ENCODE measurements around the gene FAM184A.
"Not testable (repeated sequence)": the region's sequence is repeated elsewhere in the genome, so short reads cannot be mapped to it uniquely, and the experiment has no call there.

Gene FAM184A, protein sequence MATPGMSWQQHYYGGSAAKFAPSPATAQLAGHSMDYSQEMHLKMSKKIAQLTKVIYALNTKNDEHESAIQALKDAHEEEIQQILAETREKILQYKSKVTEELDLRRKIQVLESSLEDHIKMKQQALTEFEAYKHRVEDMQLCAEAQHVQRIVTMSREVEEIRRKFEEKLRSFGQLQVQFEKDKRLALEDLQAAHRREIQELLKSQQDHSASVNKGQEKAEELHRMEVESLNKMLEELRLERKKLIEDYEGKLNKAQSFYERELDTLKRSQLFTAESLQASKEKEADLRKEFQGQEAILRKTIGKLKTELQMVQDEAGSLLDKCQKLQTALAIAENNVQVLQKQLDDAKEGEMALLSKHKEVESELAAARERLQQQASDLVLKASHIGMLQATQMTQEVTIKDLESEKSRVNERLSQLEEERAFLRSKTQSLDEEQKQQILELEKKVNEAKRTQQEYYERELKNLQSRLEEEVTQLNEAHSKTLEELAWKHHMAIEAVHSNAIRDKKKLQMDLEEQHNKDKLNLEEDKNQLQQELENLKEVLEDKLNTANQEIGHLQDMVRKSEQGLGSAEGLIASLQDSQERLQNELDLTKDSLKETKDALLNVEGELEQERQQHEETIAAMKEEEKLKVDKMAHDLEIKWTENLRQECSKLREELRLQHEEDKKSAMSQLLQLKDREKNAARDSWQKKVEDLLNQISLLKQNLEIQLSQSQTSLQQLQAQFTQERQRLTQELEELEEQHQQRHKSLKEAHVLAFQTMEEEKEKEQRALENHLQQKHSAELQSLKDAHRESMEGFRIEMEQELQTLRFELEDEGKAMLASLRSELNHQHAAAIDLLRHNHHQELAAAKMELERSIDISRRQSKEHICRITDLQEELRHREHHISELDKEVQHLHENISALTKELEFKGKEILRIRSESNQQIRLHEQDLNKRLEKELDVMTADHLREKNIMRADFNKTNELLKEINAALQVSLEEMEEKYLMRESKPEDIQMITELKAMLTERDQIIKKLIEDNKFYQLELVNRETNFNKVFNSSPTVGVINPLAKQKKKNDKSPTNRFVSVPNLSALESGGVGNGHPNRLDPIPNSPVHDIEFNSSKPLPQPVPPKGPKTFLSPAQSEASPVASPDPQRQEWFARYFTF

DNA sequence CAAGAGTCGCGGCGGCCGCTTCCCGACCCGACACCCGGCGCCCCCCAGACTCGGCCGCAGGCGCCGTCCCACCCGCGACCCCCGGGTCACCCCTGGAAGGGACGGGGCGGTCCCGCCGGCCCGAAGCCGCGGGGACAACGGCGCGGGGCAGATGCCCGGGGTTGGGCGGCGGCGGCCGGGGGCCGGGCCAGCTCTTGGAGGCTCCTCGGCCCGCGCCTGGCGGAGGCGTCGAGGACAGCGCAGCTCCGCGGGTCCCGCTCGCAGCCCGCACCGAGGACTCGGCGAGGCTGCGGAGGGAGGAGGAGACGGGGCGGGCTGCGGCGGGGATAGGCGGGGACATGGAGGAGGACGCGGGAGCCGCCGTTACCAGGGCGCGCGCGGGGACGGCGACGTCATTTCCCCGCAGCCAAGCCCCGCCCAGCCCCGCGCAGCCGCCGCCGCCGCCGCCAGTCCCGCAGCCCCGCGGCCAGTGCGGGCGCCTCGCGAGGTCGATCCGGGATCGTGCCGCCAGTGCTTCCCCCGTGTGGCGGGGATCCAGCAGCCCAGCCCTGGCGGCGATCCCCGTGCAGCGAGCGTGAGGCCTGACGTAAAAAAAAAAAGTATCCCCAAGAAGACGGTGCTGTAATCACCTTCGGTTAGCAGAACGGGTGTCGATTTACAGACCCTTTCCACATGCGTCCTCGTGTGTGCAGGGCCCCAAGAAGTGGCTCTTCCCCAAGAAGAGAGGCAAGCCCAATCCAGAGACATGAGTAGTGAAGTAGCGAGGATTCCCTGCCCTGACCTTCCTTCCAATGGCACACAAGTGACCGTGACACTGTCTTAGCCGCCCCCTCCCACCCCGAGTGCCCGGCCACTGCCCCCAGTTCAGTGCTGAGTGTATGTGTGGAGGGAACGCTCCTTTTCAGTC, at the start of gene FAM184A:
TSS of gene FAM184A (minus strand) at position 289 of the 907 bp plus-strand sequence. CDS start 365 bp downstream, outside the sequence.
- in situ Hi-C loops (cut with HindIII; ENCODE audit: low sequenced_read_pairs), result no loop called here

DNA sequence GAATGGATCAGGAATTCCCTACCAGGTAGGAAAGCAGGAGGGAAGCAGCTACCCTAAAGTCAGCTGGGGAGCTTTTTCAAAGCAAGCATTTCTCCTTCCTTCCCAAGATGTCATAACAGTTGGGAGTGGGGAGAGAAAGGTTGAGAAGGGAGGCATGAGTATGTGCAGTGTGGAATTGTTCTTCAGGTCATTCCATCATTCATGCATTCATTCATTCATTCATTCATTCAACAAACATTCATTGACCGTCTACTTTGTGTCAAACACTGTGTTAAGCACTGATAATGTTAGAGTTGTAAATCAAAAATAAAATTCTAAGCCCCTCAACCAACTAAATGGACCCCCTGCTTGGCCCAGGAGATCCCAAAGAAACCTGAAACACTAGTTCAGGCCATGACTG, 49.2 kb upstream of the FAM184A start:
- in situ Hi-C loops (cut with HindIII; ENCODE audit: low sequenced_read_pairs), result no loop called here

DNA sequence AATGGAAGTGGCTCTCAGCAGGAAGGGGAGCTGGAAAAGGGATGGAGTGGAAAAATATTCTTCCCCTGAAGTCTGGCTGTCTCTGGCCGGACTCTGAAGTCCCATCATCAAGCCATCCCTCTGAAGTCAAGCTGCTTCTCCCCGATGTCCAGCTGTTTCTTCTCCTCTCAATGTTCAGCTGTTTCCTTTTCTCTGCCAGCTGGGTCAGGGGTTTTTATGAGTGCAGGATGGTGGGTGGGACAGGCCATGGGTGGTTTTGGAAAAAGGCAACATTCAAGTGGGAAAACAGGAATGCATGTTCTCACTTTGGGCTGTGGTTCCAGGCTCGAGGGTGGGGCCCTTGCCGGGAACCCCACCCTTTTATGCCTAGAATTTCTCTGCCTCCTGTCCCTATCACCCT, 48.4 kb upstream of the FAM184A start:
- in situ Hi-C loops (cut with HindIII; ENCODE audit: low sequenced_read_pairs), result no loop called here

DNA sequence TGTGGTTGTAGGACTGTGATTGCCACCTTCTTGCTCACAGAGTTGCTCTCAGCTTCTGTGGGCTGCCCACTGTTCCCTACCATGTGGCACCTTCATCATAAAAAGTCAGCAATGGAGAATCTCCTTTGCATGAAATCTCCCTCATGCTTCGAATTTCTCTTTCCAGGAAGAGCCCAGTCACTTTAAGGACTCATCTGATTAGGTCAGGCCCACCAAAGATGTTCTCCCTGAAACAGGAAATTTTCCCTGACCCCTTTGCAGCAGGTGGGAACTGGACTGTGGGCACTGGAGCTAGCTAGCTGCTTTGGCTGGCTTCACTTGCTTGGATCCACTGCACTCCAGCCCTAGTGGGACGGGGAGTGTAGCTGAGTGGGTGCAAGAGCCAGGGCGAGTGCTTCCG, 47.7 kb upstream of the FAM184A start:
- in situ Hi-C loops (cut with HindIII; ENCODE audit: low sequenced_read_pairs), result no loop called here

DNA sequence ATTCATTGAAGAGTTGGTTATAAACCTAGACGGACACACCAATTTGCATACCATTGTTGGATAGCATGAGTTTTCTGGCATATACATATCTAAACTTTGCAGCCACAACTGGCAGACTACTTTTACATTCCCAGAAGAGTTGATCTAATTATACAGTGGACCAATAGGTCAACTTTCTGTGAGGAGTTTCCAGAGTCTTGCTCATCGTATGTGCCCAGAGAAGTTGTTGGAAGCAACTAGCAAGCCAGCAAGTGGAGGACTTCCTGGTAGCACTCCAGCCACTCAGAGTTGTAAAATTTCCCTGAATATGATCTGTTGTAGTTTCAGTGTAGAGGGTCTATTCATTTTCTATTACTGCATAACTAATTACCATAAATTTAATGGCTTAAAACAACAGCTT, 47.1 kb upstream of the FAM184A start:
- in situ Hi-C loops (cut with HindIII; ENCODE audit: low sequenced_read_pairs), result no loop called here

DNA sequence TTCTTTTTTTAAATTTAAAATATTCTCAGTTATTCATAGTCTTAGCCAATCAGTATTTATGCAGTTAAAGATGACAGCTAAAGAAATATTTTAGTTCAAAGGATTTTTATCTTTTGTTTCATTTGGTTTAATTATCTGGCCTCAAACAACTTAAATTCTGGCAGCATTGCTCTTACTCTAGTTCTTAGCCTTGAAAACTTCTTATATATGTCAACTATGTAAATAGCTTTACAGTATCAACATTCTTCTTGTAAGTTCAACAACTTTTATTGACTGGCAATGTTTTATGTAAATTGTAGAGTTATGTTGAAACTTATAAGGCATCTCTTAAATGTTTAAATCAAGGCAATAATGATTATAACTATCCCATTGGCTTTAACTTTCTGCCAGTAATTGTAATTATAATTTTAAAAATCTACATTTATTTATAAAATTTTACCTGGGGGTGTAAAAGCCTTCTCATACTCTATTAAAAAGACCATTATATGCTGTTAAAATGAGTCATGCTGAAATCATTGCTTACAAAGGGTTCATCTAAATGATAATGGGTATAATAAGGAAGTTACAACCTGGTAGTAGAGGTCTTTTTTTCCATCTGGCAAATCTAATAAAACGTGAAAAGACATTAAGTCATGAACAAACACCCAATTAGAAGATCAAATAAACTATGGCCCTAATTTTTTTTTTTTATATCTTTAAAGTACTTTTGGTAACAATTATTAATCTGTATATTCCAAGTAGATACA, 45.8 kb upstream of the FAM184A start:
- in situ Hi-C loops (cut with HindIII; ENCODE audit: low sequenced_read_pairs), result no loop called here

DNA sequence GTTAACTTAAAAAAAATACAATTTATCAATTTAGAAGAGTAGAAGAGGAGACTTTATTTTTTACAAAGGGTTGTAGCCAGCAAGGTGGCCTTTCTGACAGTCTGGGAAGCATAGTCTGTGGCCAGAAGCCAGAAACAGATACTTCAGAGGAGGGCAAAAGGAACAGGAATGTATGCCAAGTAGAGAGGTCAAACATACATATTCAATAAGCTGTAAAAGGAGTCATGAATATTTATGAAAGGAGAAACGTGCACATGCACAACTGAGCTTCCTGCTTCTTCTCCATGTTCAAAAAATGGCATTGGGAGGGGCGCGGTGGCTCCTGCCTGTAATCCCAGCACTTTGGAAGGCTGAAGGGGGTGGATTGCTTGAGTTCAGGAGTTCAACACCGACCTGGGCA, 43.9 kb upstream of the FAM184A start:
- in situ Hi-C loops (cut with HindIII; ENCODE audit: low sequenced_read_pairs), result no loop called here

DNA sequence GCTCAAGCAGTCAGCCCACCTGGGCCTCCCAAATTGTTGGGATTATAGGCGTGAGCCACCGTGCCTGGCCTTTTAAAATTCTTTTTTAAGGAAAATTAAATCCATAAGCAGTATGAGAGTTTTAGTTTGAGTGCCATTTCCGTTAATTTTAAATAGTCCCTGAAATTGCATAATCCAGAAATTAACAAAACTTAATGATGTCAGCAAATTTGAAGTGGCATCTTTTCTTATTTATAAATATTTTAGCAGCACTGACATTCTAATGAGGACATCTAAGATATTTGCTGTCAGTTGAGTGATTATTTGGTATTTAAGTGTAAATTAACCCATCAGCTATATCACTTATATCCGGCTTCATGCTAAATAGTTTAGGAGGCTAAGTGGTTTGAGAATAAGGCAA, 42.9 kb upstream of the FAM184A start:
- in situ Hi-C loops (cut with HindIII; ENCODE audit: low sequenced_read_pairs), result no loop called here

DNA sequence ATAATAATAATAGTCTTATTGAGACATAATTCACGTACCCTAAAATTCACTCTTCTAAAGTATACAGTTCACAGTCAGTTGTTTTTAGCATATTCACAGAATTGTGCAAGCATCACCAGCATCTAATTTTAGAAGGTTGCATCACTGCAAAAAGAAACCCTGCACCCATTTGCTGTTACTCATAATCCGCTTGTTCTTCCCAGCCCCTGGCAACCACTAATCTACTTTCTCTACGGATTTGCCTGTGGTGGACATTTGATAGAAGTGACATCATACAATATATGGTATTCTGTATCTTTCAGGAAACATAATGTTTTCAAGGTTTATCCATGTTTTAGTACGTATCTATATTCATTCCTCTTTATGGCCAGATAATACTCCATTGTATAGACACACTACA, 41.5 kb upstream of the FAM184A start:
- in situ Hi-C loops (cut with HindIII; ENCODE audit: low sequenced_read_pairs), result no loop called here

DNA sequence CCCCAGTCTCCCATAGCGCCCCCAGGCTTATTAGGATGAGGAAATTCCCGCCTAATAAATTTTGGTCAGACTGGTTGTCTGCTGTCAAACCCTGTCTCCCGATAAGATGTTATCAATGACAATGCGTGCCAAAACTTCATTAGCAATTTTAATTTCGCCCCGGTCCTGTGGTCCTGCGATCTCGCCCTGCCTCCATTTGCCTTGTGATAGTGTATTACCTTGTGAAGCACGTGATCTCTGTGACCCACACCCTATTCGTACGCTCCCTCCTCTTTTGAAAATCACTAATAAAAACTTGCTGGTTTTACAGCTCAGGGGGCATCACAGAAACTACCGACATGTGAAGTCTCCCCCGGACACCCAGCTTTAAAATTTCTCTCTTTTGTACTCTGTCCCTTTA, 40.6 kb upstream of the FAM184A start:
- in situ Hi-C loops (cut with HindIII; ENCODE audit: low sequenced_read_pairs), result not testable (repeated sequence)

DNA sequence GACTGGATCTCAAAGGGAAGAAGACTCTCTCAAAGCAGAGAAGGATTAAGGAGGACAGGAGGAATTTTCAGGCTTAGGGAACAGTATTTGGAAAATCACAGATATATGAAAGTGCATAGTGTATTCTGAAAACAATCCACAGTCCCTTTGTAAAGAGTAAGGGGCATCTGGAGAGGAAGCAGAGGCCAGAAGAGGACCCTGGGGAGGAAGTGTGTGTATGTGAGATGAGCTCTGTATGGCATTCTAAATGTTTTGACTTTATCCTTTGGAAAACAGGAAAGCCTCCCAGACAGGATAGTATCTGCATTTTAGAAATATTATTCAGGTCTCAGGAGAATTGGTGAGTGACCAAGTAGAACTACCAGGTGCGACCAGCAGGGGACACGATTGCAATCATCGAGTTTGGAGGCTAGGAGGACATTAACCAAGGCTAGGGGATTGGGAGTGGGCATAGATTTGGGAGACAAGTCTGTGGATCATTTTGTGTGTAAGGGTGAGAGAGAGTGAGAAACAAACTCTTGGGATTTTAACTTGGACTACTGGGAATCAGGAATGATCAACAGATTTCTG, 38.3 kb upstream of the FAM184A start:
- in situ Hi-C loops (cut with HindIII; ENCODE audit: low sequenced_read_pairs), result no loop called here

DNA sequence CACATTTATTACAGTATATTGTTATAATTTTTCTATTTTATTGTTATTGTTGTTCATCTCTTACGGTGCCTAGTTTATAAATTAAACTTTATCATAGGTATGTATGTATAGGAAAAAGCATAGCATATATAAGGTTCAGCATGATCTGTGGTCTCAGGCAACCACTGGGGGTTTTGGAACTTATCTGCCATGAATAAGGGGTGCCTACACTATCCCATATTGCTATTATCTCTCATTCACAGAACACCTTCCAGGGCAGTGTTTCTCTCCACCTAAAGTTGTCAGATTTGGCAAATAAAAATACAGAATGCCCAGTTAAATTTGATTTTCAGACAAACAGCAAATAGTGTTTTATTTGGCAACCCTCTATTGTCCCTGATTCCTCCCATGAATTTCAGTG, 35.5 kb upstream of the FAM184A start:
- in situ Hi-C loops (cut with HindIII; ENCODE audit: low sequenced_read_pairs), result no loop called here

DNA sequence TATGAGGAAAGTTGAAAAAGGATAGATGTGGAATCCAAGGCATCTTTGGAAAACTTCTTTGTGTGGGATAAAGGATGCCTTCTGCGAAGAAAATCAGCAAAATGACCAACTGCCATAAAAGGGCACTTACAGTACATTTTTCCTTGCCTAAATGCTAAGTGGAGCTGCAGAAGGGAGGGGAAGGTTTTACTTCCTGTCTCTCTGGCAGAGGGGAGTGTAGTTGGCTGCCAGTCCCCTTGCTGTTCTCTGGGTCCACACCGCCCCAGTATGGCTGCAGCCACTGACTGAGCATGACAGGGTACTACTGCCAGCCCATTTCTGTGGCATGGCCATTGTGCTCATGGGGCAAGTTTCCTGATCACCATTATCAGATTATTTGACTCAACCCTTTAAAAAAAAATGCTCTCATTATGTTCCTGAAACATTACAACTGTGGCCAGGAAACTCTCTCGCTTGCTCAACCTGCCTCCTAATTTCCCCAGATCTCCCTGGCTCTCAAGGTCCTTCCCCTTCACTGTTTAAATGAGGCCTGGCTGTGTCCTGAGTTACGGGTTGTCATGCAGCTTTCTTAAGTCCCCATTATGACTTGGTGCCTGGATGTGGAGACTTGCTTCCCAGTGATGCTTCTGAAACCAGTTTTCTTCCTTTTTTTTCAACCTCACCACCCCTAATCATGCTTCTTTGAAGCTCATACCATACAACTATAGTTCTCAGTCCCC, 34.5 kb upstream of the FAM184A start:
- in situ Hi-C loops (cut with HindIII; ENCODE audit: low sequenced_read_pairs), result no loop called here

DNA sequence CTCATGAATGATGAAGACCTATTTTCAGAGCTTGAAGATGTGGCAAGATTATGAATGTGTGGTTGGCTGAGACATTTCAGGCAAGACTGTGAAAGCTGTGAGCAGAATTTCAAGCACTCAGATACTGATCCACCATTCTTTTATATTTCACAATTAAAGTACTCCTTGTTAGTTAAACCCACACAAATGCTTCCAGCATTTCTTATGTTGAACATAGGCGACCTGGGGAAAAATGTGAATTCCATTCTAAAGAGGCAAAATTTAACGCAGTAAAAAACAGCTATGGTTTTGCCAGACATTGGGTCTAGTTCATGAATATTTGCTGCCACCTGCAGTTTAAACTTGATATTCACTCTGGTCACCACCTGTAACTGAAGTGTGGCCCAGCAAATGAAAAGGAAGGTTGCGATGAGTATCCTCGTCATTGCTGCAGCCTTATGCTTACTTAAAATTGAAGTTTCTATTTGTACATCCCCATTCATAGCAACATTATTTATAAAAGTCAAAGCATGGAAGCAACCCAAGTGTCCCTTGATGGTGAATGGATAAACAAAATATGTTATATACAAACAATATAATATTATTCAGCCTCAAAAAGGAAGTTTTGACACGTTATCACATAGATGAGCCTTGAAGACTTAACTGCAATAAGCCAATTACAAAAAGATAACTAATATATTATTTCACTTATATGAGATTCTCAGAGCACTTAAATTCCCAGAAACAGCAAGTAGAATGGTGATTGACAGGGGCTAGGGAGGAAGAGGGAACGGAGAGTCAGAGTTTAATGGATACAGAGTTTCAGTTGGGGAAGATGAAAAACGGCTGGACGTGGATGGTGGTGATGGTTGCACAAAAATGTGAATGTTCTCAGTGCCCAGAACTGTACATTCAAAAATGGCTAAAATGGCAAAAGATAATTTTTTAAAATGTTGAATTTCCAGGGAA, 32.4 kb upstream of the FAM184A start:
- in situ Hi-C loops (cut with HindIII; ENCODE audit: low sequenced_read_pairs), result no loop called here

DNA sequence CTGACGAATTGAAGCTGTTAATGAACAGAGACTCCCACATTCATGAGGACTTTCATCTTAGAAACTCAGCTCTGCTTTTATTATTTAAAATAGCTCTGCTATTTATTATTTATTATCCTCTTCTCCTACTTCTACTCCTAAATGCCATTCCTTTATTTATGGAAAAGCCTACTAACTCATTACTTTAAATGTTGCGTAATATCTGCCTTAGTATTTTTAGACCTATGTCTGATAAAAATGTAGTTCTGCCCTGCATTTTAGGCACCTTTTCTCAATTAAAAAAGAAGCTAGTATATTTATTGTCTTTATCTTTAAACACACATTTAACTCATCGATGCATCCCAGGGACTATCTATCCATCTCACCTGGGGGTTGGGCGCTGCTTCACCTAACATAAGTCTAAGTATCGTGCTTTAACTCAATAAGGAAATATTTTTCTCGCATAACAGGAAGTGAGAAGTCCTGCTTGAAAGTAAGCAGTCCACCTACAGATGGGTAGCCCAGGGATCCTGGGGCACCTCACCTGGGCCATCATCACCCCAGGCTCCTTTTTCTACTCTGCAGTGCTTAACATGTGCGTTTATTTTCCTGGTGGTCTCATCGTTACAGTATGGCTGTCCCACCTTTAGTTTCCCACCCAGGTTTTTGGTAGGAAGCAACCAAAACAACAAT, 31.3 kb upstream of the FAM184A start:
- in situ Hi-C loops (cut with HindIII; ENCODE audit: low sequenced_read_pairs), result no loop called here

DNA sequence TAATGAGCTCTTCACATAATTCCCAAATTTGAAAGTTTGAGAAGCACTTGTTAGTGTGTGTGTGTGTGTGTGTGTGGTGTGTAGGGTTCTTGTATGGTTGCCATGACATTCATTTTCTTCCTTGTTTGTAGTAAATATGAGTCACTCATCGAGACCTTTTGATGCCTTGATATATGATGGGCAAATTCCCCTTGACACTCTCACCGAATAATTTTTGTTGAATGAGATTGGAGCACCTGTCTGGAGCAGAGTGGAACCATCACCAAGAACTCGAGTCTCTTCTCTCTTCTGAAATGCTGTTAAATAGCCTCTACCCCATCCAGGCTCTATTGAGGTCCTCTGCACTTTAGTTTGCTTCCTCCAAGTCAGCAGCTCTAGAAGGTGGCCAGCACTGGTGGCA, 29.6 kb upstream of the FAM184A start:
- in situ Hi-C loops (cut with HindIII; ENCODE audit: low sequenced_read_pairs), result no loop called here

DNA sequence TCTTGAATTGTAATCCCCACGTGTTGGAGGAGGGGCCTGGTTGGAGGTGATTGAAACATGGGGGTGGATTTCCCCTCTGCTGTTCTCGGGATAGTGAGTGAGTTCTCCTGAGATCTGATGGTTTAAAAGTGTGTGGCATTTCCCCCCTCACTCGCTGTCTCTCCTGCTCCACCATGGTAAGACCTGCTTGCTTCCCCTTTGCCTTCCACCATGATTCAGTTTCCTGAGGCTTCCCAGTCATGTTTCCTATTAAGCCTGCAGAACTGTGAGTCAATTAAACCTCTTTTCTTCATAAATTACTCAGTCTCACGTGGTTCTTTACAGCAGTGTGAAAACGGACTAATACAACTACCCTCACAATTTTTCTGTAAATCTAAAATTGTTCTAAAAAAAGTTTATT, 26.8 kb upstream of the FAM184A start:
- in situ Hi-C loops (cut with HindIII; ENCODE audit: low sequenced_read_pairs), result no loop called here

Measured in endothelial cell of hepatic sinusoid (primary cell).